ENCODE measurements around the gene GSN.

Gene GSN

GRCh38 chr9:121303456-121304451 lies 35.8 kb downstream of the GSN start:
- Mint-ChIP-seq H3K9me3 (no peaks in the 10 kb centered on the region), H3K27ac (no peak overlapping the region), H3K4me3 (no peak overlapping the region), H3K27me3 (no peaks in the 10 kb centered on the region), H3K36me3 (peaks cover 6% of the 10 kb centered on the region), H3K4me1 (peaks cover 10% of the 10 kb centered on the region)
- no peak for ATAC-seq (ENCODE audit: low read depth)
- no peak for DNase-seq (ENCODE audit: low spot score in 2 of 2)

- H3K9me3 Mint-ChIP-seq: no peaks in the 10 kb centered on the region
Measured at GRCh38 chr9:121304707-121305106, 36.7 kb downstream of the GSN start.

DNA sequence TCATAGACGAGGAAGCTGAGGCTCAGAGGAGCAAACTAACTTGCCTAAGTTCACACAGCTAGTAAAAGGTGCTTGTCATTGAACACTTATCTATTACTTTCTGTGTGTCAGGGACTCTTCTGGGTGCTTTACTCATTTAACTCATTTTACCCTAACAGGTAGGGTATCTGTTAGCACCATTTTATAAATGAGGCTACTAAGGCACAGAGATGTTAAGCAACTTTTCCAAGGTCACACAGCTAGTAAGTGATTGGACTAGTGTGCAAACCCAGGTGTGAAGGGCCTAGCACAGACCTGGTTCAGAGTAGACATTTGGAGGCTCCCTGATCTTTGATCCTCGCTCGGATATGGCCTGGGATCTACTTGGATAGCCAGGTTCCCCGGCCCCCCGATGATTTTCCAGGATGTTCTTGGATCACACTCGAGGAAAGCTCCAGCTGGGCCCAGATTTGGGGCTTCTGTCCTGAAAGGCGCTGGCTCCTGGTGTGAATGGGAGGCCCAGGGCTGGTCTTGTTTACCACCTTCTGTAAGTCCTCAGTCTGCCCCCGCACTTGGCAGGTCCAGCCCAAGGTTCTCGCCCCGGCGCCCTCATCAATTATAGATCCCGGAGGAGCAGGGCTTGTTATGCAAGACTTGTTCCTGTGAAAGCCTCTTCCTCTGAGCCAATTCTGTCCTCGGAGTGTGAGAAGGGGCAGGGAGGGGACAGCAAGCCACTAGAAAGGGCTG lies 37.5 kb downstream of the GSN start:
- ATAC-seq (ENCODE audit: low read depth): no peak
- no peak overlapping the region for H3K27ac Mint-ChIP-seq
- H3K27me3 Mint-ChIP-seq: no peaks in the 10 kb centered on the region
- H3K36me3 Mint-ChIP-seq: peaks cover 8% of the 10 kb centered on the region
- H3K9me3 Mint-ChIP-seq: no peaks in the 10 kb centered on the region
- DNase-seq (ENCODE audit: low spot score in 2 of 2): no peak
- no peak overlapping the region for H3K4me3 Mint-ChIP-seq
- peaks cover 2% of the 10 kb centered on the region for H3K4me1 Mint-ChIP-seq

More at GRCh38 chr9:121304707-121305106, 36.7 kb downstream of the GSN start:
- peaks cover 7% of the 10 kb centered on the region for H3K4me1 Mint-ChIP-seq
- peaks cover 7% of the 10 kb centered on the region for H3K36me3 Mint-ChIP-seq
- H3K27me3 Mint-ChIP-seq: no peaks in the 10 kb centered on the region
- H3K27ac Mint-ChIP-seq: no peak overlapping the region
- DNase-seq (ENCODE audit: low spot score in 2 of 2) (no peak), ATAC-seq (ENCODE audit: low read depth) (no peak)
- H3K4me3 Mint-ChIP-seq: no peak overlapping the region

DNA sequence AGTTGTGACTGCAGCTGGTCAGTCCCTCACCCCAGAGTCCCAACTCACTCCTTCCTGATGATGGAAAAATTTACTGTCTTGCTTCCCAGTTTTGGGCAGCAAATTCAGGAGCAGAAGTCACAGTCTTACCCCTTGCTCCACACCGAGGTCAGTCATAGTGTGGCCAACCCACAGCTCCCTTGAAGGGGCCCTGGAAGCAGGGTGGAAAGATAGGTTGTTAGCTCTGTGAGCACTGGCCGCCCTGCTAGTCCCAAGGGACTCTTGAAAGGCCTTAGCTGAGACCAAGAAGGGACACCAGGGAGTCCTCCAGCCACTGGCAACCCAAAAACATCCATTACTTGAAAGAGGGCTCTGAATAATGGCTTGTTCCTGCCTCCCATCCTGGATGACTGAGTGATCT lies 40.0 kb downstream of the GSN start:
- no peaks in the 10 kb centered on the region for H3K27me3 Mint-ChIP-seq
- no peak overlapping the region for H3K4me3 Mint-ChIP-seq
- ATAC-seq (ENCODE audit: low read depth) (no peak), DNase-seq (ENCODE audit: low spot score in 2 of 2) (no peak)
- no peak overlapping the region for H3K27ac Mint-ChIP-seq
- H3K4me1 Mint-ChIP-seq: no peaks in the 10 kb centered on the region
- H3K9me3 Mint-ChIP-seq: no peaks in the 10 kb centered on the region
- peaks cover 12% of the 10 kb centered on the region for H3K36me3 Mint-ChIP-seq

DNA sequence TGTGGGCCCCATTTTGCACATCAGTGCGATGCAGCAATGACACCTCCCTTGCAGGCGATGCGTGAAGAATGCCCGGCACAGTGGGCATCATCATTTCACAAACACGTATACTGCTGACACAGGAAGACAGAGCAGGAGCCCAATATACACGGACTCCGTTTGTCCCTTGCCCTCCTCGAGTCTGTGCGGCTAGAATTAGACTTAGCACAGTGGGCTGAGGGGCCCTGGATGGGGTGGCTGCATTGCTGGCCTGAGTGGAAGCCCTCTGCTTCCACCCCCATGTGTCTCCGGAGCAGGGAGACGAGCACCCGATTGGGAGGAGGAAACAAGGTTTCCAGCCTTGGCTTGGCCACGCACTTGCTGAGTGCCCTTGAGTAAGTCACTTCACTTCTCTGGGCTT lies 40.8 kb downstream of the GSN start:
- H3K4me3 Mint-ChIP-seq: no peak overlapping the region
- DNase-seq (ENCODE audit: low spot score in 2 of 2): no peak
- no peaks in the 10 kb centered on the region for H3K4me1 Mint-ChIP-seq
- no peak for ATAC-seq (ENCODE audit: low read depth)
- peaks cover 18% of the 10 kb centered on the region for H3K36me3 Mint-ChIP-seq
- H3K9me3 Mint-ChIP-seq: no peaks in the 10 kb centered on the region
- no peaks in the 10 kb centered on the region for H3K27me3 Mint-ChIP-seq
- no peak overlapping the region for H3K27ac Mint-ChIP-seq

- no peak overlapping the region for H3K27ac Mint-ChIP-seq
- ATAC-seq (ENCODE audit: low read depth) (no peak), DNase-seq (ENCODE audit: low spot score in 2 of 2) (no peak)
- H3K4me3 Mint-ChIP-seq: no peak overlapping the region
- H3K9me3 Mint-ChIP-seq: no peaks in the 10 kb centered on the region
- H3K36me3 Mint-ChIP-seq: peaks cover 20% of the 10 kb centered on the region
- no peaks in the 10 kb centered on the region for H3K27me3 Mint-ChIP-seq
- H3K4me1 Mint-ChIP-seq: no peaks in the 10 kb centered on the region
Measured at GRCh38 chr9:121309171-121309570, 41.2 kb downstream of the GSN start.

GRCh38 chr9:121309833-121310425 lies 42.0 kb downstream of the GSN start:
- Mint-ChIP-seq H3K9me3 (no peaks in the 10 kb centered on the region), H3K27me3 (no peaks in the 10 kb centered on the region), H3K36me3 (peaks cover 22% of the 10 kb centered on the region), H3K27ac (no peak overlapping the region), H3K4me1 (no peaks in the 10 kb centered on the region), H3K4me3 (no peak overlapping the region)
- no peak for DNase-seq (ENCODE audit: low spot score in 2 of 2)
- no peak for ATAC-seq (ENCODE audit: low read depth)

- Mint-ChIP-seq H3K4me1 (no peaks in the 10 kb centered on the region), H3K27me3 (no peaks in the 10 kb centered on the region), H3K36me3 (peaks cover 22% of the 10 kb centered on the region), H3K4me3 (no peak overlapping the region), H3K9me3 (no peaks in the 10 kb centered on the region), H3K27ac (no peak overlapping the region)
- DNase-seq (ENCODE audit: low spot score in 2 of 2) (no peak), ATAC-seq (ENCODE audit: low read depth) (no peak)
Measured at GRCh38 chr9:121310571-121310970, 42.6 kb downstream of the GSN start.

DNA sequence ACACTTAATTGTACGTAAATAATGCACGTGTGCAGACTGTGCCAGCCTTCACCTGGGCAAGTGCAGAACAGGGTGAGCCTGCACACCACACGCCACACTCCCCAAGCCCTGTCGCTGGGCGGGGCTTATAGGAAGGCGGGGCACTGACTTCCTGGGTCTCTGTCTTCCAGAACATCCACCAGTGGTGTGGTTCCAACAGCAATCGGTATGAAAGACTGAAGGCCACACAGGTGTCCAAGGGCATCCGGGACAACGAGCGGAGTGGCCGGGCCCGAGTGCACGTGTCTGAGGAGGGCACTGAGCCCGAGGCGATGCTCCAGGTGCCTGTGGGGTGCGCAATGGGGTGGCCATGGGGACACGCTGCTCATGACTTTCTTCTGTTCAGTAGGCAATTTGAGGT lies 44.2 kb downstream of the GSN start:
- no peak for ATAC-seq (ENCODE audit: low read depth)
- no peak overlapping the region for H3K4me3 Mint-ChIP-seq

GRCh38 chr9:121313458-121314152 lies 45.6 kb downstream of the GSN start:
- Mint-ChIP-seq H3K9me3 (no peaks in the 10 kb centered on the region), H3K36me3 (peaks cover 18% of the 10 kb centered on the region), H3K4me3 (no peak overlapping the region), H3K27ac (no peak overlapping the region), H3K4me1 (no peaks in the 10 kb centered on the region), H3K27me3 (no peaks in the 10 kb centered on the region)
- DNase-seq (ENCODE audit: low spot score in 2 of 2) (no peak), ATAC-seq (ENCODE audit: low read depth) (no peak)

More for the DNA sequence above, 44.2 kb downstream of the GSN start:
- Mint-ChIP-seq H3K4me1 (no peaks in the 10 kb centered on the region), H3K9me3 (no peaks in the 10 kb centered on the region), H3K27me3 (no peaks in the 10 kb centered on the region), H3K36me3 (peaks cover 22% of the 10 kb centered on the region), H3K27ac (no peak overlapping the region)
- no peak for DNase-seq (ENCODE audit: low spot score in 2 of 2)

- ATAC-seq (ENCODE audit: low read depth): no peak
- H3K9me3 Mint-ChIP-seq: no peaks in the 10 kb centered on the region
- H3K4me1 Mint-ChIP-seq: no peaks in the 10 kb centered on the region
- H3K27me3 Mint-ChIP-seq: no peaks in the 10 kb centered on the region
- peaks cover 20% of the 10 kb centered on the region for H3K36me3 Mint-ChIP-seq
- H3K27ac Mint-ChIP-seq: no peak overlapping the region
- H3K4me3 Mint-ChIP-seq: no peak overlapping the region
- no peak for DNase-seq (ENCODE audit: low spot score in 2 of 2)
Measured at GRCh38 chr9:121316378-121316777, 48.4 kb downstream of the GSN start.

DNA sequence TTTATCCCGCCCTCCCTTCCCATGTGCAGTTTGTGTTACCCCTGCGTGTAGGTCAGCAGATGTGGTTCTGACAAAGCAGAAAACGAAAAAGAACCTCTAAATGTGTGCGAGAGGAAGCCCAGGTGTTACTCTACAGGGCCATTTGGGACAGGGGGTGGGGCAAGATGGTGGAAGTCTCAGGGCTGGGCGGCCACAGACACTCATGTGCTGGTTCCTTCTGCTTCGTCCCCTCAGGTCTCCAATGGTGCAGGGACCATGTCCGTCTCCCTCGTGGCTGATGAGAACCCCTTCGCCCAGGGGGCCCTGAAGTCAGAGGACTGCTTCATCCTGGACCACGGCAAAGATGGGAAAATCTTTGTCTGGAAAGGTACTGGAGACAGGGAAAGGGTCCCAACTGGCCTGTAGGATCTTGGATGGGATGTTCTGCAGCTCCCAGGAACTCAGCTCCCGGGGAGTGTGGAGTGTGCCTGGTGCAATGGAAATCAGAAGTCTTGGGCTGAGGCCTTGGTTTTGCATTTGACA lies 49.0 kb downstream of the GSN start:
- Mint-ChIP-seq H3K27ac (no peak overlapping the region), H3K36me3 (peaks cover 16% of the 10 kb centered on the region), H3K9me3 (no peaks in the 10 kb centered on the region), H3K4me3 (no peak overlapping the region), H3K27me3 (no peaks in the 10 kb centered on the region), H3K4me1 (no peaks in the 10 kb centered on the region)
- DNase-seq (ENCODE audit: low spot score in 2 of 2) (no peak), ATAC-seq (ENCODE audit: low read depth) (no peak)

- H3K9me3 Mint-ChIP-seq: no peaks in the 10 kb centered on the region
- H3K27me3 Mint-ChIP-seq: no peaks in the 10 kb centered on the region
- ATAC-seq (ENCODE audit: low read depth) (no peak), DNase-seq (ENCODE audit: low spot score in 2 of 2) (no peak)
- H3K36me3 Mint-ChIP-seq: peaks cover 25% of the 10 kb centered on the region
- no peaks in the 10 kb centered on the region for H3K4me1 Mint-ChIP-seq
- no peak overlapping the region for H3K27ac Mint-ChIP-seq
- no peak overlapping the region for H3K4me3 Mint-ChIP-seq
Measured at GRCh38 chr9:121317737-121318630, 50.0 kb downstream of the GSN start.
